Measurements from ENCODE around the gene EPB41L4A. TPM values are rescaled to one million over a fixed set of nuclear protein-coding genes. Genes with fewer than 3 reads are reported as not detected.
A peak's percentile ranks its signal among the peaks of the same experiment; 100 is the strongest.
"Not testable (repeated sequence)": the region's sequence is repeated elsewhere in the genome, so short reads cannot be mapped to it uniquely, and the experiment has no call there.

The EPB41L4A gene
- total RNA-seq, 2 donors from 2014 or later = 7.0 to 16.2 TPM

DNA sequence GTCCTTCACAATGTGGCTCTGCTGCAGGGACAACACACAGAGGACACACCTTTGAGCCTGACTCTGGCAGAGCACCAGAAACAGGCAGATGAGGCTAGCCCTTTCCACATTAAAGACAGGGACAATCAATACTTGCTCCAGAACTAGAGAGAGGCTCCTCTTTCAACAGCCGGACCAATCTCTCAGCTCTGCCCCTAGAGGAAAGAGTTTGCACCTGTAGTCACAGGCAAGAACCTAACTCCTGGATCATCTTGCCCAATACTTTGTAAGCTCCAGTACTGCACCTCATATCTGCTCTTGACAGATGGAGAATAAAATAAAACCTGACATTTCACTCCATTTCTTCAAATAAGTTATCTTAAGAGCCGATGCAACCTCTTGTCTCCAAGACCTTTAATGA, 52.1 kb downstream of the EPB41L4A start:
- 22 to 35% methylated on average over 2 of the region's 2 CpGs for WGBS, 2 donors
- intact Hi-C loops (cut with DNase I) = no loop called here
- TF ChIP-seq CTCF (IDR thresholded peaks at IDR 0.05) = no peak
- no peak for TF ChIP-seq POLR2A (IDR thresholded peaks at IDR 0.05)
- Histone ChIP-seq H3K4me1 (no peaks in the 10 kb centered on the region), H3K36me3 (replicated peaks in 1 of 2; ENCODE audit: insufficient read depth in 1 of 2, low read depth in 2 of 2) (no peaks in the 10 kb centered on the region), H3K9me3 (no peaks in the 10 kb centered on the region), H3K27ac (no peak overlapping the region), H3K4me3 (no peak overlapping the region), H3K27me3 (no peaks in the 10 kb centered on the region)
- no peak for DNase-seq
- peak; percentile 35 for ATAC-seq

- H3K9me3 ChIP-seq; H3K4me3 ChIP-seq; intact Hi-C loops (cut with DNase I); H3K27ac ChIP-seq; ATAC-seq; H3K36me3 ChIP-seq (replicated peaks in 1 of 2; ENCODE audit: insufficient read depth in 1 of 2, low read depth in 2 of 2); DNase-seq; H3K27me3 ChIP-seq; H3K4me1 ChIP-seq: not testable (repeated sequence)
- 77% methylated on average over 6 to 25 of the region's 26 CpGs for WGBS, 2 donors
These were observed 58.3 kb downstream of the EPB41L4A start for GRCh38 chr5:112360740-112361139.

- Histone ChIP-seq H3K9me3 (no peaks in the 10 kb centered on the region), H3K4me3 (no peak overlapping the region), H3K27me3 (no peaks in the 10 kb centered on the region), H3K4me1 (no peaks in the 10 kb centered on the region), H3K27ac (no peak overlapping the region), H3K36me3 (replicated peaks in 1 of 2; ENCODE audit: insufficient read depth in 1 of 2, low read depth in 2 of 2) (no peaks in the 10 kb centered on the region)
- DNase-seq = no peak
- no peak for ATAC-seq
- intact Hi-C loops (cut with DNase I) = no loop called here
- 67 to 82% methylated on average over 3 of the region's 3 CpGs for WGBS, 2 donors
- TF ChIP-seq POLR2A (IDR thresholded peaks at IDR 0.05) = no peak
- no peak for TF ChIP-seq CTCF (IDR thresholded peaks at IDR 0.05)
These were observed 62.7 kb downstream of the EPB41L4A start for GRCh38 chr5:112356178-112356956.

GRCh38 chr5:112355058-112355685, 63.9 kb downstream of the EPB41L4A start:
- 84 to 87% methylated on average over 5 of the region's 5 CpGs for WGBS, 2 donors
- intact Hi-C loops (cut with DNase I) = no loop called here

More at GRCh38 chr5:112355058-112355685, 63.9 kb downstream of the EPB41L4A start:
- TF ChIP-seq POLR2A (IDR thresholded peaks at IDR 0.05) = no peak
- TF ChIP-seq CTCF (IDR thresholded peaks at IDR 0.05) = no peak
- no peaks in the 10 kb centered on the region for H3K4me1 ChIP-seq
- no peaks in the 10 kb centered on the region for H3K36me3 ChIP-seq (replicated peaks in 1 of 2; ENCODE audit: insufficient read depth in 1 of 2, low read depth in 2 of 2)
- no peak overlapping the region for H3K4me3 ChIP-seq
- ATAC-seq (no peak), DNase-seq (no peak)
- no peaks in the 10 kb centered on the region for H3K27me3 ChIP-seq
- H3K27ac ChIP-seq = no peak overlapping the region
- no peaks in the 10 kb centered on the region for H3K9me3 ChIP-seq

All from body of pancreas (tissue), 4 donors.